ENCODE data around the gene LRRC74B.
"Not testable (repeated sequence)": the region's sequence is repeated elsewhere in the genome, so short reads cannot be mapped to it uniquely, and the experiment has no call there.

Gene LRRC74B

DNA sequence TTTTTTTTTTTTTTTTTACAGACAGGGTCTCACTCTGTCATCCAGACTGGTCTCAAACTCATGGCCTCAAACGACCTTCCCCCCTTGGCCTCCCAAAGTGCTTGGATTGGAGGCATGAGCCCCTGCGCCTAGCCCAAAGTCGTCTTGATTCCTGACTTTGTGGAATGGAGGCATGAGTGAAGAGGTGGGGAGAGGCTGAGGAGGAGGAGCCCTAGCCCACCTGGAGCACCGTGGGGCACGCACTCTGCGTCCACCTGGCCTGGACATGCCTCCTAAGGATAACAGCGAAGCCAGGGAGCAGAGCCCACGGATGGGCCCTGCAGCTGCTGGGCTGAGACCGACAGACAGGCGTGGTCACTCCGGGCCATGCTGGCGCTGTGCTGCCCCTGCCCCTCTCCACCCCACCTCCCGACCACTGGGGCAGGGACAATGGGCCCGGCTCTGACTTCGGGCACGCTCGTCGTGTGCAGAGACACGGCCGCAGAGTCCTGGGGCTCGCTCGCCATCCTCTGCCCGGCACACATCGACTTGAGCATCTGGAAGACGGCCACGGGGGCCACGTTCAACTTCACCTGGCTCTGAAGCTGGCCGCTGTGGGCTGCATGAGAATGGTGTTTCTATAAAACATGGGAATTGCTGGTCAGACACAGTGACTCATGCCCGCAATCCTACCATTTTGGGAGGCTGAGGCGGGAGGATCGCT lies 34.8 kb downstream of the LRRC74B start:
- no peak for DNase-seq

DNA sequence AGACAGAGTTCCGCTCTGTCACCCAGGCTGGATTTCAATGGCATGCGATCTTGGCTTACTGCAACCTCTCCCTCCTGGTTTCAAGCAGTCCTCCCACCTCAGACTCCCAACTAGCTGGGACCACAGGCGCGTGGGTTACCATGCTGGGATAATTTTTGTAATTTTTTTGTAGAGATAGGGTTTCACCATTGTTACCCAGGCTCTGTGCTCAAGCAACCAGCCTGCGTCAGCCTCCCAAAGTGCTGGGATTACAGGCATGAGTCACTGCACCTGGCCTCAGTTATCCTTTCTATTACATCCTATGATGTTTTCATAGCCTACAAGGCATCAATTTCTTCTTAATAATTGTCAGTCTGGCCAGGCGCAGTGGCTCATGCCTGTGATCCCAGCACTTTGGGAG lies 36.5 kb downstream of the LRRC74B start:
- DNase-seq: no peak

DNA sequence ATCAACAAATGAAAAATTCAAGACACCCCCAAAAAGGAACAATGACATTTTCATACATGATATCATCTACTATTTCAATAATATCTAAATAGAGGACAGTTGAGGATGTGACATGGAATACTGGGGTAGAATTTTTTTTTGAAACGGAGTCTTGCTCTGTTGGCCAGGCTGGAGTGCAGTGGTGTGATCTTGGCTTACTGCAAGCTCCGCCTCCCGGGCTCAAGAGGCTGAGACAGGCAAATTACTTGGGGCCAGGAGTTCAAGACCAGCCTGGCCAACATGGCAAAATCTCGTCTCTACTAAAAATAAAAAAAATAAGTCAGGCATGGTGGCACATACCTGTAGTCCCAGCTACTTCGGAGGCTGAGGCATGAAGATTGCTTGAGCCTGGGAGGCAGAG lies 41.4 kb downstream of the LRRC74B start:
- no peak for DNase-seq

DNA sequence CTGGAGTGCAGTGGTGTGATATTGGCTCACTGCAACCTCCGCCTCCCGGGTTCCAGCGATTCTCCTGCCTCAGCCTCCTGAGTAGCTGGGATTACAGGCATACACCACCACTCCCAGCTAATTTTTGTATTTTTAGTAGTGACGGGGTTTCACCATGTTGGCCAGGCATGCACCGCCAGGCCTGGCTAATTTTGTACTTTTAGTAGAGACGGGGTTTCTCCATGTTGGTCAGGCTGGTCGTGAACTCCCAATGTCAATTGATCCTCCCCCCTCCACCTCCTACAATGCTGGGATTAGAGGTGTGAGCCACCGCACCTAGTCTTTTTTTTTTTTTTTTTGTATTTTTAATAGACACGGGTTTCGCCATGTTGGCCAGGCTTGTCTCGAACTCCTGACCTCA lies 42.2 kb downstream of the LRRC74B start:
- DNase-seq: not testable (repeated sequence)

DNA sequence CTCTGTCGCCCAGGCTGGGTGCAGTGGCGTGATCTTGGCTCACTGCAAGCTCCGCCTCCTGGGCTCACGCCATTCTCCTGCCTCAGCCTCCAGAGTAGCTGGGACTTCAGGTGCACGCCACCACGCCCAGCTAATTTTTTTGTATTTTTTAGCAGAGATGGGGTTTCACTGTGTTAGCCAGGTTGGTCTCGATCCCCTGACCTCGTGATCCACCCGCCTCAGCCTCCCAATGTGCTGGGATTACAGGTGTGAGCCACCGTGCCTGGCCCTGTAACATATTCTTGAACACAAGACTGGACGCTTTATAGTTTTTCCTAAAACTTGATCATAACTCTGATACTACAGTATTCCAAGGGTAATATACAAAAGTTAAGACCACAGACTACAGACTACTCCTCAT lies 45.5 kb downstream of the LRRC74B start:
- DNase-seq: not testable (repeated sequence)

DNA sequence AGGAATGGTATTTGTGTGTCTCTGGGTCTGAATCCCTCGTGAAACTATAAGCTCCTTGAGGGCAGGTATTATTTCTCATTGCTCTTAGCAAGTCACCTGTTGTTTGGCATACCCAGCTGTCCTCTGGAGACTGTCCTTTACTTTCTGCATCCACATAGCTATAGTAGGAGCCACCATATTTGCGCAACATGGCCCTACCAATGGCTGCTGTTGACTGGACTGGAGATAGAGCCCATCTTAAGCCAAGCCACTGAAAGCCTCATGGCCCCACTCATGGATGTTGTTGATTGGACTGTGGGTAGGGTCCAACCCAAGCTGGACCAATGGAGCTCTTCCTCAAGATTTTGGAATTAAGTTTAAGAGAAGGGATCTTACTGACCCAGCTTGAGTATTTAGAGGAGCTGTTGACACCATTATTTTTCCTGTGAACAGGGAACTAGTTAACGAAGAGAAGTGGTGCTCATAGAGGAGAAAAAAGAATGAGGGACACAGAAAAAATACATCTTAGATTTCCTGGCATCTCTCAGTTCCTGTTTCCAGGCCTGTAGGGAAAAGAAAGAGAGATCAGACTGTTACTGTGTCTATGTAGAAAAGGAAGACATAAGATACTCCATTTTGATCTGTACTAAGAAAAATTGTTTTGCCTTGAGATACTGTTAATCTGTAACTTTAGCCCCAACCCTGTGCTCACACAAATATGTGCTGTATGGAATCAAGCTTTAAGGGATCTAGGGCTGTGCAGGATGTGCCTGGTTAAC lies 47.2 kb downstream of the LRRC74B start:
- DNase-seq: no peak

DNA sequence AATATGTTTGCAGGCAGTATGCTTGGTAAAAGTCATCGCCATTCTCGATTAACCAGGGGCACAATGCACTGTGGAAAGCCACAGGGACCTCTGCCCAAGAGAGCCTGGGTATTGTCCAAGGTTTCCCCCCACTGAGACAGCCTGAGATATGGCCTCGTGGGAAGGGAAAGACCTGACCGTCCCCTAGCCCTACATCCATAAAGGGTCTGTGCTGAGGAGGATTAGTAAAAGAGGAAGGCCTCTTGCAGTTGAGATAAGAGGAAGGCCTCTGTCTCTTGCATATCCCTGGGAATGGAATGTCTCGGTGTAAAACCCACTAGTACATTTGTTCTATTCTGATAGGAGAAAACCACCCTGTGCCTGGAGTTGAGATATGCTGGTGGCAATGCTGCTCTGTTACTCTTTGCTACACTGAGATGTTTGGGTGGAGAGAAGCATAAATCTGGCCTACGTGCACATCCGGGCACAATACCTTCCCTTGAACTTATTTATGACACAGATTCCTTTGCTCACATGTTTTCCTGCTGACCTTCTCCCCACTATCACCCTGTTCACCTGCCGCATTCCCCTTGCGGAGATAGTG lies 47.9 kb downstream of the LRRC74B start:
- not testable (repeated sequence) for DNase-seq

DNA sequence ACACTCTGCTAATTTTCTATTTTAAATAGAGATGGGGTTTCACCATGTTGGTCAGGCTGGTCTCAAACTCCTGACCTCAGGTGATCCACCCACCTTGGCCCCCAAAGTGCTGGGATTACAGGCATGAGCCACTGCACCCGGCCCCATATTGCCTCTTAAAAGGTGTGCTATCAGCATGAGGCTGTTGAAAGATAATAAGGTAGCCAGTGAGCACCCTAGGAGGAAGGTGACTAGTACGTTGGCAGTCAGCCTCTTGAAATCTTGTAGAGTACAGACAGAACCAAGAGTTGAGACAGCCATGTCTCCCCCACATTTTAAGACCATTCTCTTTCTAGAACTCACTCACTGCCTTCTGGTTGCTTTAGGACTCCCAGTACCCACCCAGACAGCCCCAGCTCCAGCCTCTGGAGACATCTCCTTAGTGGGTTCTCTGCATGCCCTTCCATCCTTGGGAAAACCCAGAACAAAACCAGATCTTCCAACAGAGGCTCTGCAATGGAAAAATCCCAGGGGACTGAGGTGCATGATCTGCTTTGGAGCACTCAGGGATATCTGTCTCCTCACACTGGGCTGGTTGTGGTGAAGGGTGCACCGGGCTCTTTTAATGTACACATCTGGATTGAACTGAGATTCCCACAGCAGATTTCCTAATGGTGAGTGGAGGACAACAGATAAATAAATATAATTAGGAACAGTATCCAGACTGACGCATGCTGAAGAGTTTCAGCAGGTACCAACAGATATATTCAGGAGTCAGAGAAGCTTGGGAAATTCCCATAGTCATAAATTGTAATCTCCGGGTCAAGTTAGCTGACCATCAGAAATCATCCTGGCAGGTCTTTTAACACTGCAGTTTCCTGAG lies 49.4 kb downstream of the LRRC74B start:
- no peak for DNase-seq

DNA sequence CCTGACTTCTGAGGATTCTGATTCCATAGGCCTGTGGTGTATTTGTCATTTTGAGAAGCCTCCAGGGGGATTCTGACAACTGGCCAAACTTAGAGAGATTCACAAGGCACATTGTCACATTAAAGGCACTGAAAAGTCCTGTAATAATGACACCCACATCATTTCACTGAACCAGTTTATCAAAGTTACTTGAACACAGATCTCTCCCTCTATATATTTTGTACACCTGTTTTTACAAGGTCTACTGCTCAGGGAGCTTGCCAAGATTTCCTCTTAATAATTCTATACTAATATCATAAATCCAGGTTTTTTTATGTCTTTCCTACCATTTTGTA lies 50.0 kb downstream of the LRRC74B start:
- DNase-seq: no peak

DNA sequence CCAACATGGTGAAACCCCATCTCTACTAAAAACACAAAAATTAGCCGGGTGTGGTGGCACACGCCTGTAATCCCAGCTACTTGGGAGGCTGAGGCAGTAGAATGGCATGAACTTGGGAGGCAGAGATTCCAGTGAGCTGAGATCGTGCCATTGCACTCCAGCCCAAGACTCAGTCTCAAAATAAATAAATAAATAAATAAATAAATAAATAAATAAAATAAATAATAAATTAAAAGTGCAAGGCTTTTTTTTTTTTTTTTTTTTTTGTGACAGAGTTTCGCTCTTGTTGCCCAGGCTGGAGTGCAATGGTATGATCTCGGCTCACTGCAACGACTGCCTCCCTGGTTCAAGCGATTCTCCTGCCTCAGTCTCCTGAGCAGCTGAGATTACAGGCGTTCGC lies 51.1 kb downstream of the LRRC74B start:
- not testable (repeated sequence) for DNase-seq

DNA sequence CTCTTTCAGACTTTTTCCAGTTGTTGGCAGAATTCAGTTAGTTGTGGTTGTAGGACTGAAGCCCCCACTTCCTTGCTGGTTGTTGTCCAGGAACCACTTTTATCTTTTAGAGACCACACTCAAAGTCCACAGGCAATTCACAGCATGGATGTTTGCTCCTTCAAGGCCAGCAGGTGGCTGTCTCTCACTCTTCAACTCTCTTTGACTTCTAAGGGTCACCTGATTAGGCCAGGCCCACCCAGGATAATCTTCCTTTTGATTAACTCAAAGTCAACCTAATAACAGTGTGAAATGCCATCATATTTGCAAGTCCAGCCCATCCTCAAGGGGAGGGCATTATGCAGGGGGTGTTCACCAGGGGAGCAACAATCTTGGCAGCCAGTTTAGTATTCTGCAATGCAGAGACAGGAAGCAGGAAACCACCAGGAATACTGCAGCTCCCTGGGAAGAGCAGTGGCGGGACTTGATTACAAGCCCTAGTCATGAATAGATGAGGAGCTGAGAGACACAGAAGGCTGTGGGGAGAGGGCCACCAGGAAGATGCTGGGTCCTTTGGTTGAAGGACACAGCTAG lies 52.4 kb downstream of the LRRC74B start:
- DNase-seq: no peak

DNA sequence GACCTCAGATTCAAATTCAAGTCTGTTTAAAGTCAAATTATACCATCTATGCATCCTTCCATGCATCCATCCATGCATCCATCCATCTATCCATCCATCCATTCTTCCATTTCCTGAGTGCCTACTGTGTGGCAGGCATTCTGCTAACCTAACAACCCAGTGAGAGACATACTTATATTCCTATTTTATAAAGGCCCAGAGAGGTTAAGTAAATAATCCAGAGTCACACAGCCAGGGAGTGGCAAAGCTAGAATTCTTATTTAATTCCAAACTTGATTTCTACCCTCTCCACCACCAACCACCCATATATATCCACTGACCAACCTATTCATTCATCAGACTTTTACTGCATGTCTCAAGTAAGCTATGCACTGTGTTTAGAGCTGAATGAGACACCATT lies 53.8 kb downstream of the LRRC74B start:
- no peak for DNase-seq

DNA sequence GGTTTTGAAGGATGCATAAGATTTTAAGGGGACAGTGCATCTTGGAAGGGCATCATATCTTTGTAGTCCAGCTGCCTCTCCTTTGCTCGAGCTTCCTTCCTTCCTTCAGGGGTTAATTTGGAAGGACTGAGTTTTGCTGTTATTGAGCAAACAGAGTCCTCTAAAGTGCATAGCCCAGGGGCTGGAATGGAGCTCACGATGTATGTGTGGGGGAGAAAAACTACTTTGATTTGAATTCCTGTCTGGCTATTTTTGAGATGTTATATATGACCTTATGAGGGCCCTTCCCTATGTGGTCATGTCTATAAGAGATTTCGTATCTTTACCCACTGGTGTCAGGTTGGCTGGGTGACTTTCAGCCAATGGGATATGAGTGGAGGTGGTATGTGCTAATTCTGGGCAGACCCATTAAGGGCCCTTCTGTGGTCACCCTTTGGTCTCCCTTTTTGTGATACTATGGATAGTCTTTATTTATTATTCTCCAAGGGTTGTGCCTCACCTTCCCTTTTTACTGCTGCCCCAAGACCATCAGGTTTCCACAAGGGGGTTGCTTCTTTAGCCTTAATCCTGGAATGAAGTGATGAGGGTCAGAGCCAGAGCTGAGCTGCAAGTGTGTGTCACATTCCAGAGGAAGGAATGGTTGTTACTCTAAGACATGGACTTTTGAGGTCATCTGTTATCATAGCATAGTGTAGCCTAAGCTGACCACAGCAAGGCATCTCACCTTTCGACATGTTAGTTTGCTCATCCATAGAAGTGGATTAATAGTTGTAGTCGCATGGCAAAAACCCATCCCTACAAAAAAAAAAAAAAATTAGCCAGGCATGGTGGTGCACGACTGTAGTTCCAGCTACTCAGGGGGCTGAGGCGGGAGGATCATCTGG lies 54.6 kb downstream of the LRRC74B start:
- DNase-seq: no peak

DNA sequence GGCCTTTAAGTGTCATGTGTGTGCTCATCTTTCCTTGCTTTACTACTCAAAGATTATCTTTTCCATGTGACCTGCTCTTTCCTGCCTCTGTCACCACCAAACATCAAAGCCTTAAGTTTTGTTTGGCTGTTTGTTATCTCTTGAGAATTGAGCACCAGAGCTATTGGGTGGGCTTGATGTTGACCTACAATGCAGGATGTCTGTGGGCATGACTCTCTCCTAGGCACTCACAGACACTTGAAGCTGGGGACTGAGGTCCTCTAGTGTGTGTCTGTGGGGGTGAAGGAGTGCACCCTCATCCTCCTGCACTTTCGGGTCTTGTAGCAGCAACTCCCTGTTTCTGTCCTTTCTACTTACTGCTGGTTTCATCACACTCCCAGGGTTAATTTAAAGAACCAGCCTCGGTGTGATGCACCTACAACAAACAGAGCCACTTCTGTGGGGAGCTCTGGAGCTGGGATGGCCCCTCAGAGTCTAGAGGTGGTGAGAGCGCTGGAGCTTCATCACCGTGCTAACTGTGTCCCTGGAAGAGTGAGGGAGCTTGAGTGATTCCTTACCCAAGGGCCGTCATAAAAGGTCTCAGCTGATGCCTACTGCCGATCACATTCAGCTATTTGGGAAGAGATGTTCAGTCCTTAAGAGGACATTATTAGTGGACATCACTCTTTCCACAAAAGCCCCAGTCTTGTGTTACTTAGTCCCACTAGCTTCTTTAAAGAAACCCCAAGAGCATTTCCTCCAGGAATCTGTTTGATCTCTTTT lies 56.3 kb downstream of the LRRC74B start:
- DNase-seq: no peak

DNA sequence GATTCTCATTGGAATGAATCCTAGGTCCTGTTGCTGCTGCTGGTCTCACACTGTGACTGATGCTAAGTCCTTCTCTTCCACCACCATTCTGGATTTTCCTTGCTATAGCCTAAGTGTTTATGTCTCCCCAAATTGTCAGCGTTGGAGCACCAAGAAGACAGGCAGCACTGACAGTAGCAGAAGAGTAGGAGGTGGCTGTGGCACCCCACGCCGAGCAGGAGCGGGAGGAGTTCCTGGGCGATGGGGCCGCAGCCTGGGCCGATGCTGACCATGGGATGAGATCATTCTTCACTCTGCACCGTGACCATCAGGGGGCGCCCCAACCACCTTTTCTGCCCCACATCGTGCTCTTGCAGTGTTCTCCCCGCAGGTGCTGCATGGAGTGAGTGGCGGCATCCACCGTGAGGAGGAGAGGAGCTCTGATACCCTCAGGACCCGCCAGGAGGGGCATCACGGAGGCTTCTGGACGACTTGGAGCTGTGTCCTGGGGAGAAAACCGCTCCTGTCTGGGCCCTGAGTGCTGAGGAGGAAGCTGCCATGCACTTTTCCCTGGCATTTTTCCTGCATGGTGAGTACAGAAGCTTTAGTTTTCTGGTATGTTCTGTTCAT lies 57.0 kb downstream of the LRRC74B start:
- peak; percentile 60 for DNase-seq

DNA sequence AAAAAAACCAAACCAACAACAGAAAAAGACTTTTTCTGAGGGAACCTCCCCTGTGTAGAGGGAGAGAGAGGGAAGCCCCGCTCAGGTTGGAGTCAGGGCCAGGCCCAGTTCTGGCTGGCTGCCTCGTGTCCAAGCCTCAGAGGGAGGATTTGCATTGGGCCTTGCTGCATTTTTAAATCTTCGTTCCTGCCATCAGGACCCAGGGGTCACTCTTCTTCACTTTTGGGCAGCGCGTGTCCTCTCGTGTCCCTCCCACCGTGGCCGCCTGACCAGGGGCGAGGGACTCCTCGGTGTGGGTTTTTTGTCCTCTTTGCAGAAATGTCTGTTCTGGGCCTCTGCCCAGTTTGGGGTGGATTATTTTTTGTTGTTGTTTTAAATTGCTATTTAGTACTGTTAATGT lies 57.9 kb downstream of the LRRC74B start:
- no peak for DNase-seq

DNA sequence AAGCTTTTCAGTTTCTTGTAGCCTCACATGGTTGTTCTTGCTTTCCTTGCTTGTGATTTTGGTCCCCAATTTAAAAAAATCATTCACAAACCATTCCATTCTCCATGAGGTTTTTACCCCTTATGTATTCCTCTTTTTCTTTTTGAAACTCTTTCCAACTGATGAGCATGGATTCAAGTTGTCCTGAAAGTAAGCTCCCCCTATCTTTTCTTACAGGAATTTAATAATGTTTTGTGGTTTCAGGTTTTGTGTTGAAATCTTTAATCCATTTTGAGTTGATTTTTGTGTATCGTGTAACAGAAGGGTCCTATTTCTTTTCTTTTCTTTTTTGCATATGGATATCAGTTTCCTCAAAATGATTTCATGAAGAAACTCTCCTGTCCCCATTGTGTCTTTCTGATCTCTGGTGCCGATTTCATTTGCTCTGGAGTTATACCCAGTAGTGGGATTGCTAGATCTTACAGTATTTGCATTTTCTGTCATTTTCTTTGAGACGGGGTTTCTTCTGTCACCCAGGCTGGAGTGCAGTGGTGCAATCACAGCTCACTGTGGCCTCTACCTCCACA lies 58.5 kb downstream of the LRRC74B start:
- no peak for DNase-seq

DNA sequence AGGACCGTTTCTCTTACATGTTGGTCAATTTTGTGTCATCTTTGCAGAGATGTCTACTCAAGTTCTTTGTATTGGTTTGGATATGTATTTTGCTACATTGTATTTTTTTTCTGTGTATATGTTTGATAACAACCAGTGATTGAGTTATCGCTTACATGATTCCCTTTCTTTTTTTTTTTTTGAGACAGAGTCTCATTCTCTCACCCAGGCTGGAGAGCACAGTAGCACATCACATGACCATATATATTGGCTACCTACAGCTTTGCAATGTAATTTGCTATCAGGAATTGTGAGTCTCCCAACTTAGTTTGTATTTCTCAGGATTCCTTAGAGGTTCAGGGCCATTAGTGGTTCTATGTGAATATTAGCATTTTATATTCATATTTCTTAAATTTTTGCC lies 59.5 kb downstream of the LRRC74B start:
- no peak for DNase-seq

DNA sequence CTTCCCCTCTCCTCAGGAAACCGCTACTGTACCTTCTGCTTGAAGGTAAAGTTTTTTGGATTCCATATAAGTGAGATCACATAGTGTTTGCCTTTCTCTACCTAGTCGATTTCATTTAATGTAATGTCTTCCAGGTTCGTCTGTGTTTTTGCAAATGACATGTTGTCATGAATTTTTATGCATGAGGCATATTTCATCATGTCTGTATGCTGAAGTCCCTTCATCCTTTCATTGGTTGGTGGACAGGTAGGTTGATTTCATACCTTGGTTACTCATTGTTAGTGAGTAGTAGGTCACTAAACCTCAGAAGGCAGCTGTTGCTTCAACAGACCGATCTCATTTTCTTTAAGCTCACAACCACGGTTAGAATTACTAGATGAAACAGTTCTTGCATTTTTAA lies 60.3 kb downstream of the LRRC74B start:
- no peak for DNase-seq

DNA sequence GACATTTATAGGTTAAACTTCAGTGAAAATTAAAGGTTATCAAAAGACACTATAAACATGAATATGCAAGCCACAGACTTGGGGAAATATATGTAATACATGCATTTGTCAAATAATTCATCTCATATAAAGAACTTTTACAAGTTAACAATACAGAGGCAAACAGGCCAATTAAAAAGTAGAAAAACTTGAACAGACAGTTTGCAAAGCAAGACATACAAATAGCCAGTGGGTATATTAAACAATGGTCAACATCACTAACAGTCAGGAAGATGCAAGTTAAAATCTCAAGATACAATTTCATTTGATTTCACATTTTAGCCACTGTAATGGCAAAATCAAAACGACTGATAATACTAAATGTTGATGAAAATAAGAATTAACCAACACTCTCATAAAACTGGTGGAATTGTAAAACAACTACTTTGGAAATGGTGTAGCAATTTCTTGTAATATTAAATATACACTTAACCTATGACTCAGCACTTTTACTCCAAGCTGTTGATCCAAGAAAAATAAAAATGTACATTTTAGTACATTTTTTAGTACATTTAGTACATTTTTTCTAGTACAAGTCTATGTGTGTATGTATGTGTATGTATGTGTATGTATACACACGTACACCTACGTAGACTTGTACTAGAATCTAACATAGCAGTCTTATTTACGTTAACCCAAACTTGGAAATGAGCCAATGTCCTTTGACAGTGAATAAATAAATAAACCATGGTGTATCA lies 62.8 kb downstream of the LRRC74B start:
- DNase-seq: no peak

All from NCI-H510A treated with DMSO at 0.1 percent for 48 hours (cell line).